Measurements from ENCODE around the gene CCL17. TPM values are rescaled to one million over a fixed set of nuclear protein-coding genes. Genes with fewer than 3 reads are reported as not detected.
A peak's percentile ranks its signal among the peaks of the same experiment; 100 is the strongest.

Gene CCL17
- total RNA-seq, 1 donor = not detected

GRCh38 chr16:57379579-57379978 lies 25.0 kb upstream of the CCL17 start:
- TF ChIP-seq CTCF (IDR thresholded peaks at IDR 0.05; ENCODE audit: insufficient read depth, low read depth, low read length) = no peak
- H3K4me3 ChIP-seq (ENCODE audit: low read depth, low read length) = no peak overlapping the region
- DNase-seq (ENCODE audit: low read depth) = no peak

- no peak for TF ChIP-seq CTCF (IDR thresholded peaks at IDR 0.05; ENCODE audit: insufficient read depth, low read depth, low read length)
- DNase-seq (ENCODE audit: low read depth) = no peak
Measured at GRCh38 chr16:57380671-57381462, 23.7 kb upstream of the CCL17 start.

DNA sequence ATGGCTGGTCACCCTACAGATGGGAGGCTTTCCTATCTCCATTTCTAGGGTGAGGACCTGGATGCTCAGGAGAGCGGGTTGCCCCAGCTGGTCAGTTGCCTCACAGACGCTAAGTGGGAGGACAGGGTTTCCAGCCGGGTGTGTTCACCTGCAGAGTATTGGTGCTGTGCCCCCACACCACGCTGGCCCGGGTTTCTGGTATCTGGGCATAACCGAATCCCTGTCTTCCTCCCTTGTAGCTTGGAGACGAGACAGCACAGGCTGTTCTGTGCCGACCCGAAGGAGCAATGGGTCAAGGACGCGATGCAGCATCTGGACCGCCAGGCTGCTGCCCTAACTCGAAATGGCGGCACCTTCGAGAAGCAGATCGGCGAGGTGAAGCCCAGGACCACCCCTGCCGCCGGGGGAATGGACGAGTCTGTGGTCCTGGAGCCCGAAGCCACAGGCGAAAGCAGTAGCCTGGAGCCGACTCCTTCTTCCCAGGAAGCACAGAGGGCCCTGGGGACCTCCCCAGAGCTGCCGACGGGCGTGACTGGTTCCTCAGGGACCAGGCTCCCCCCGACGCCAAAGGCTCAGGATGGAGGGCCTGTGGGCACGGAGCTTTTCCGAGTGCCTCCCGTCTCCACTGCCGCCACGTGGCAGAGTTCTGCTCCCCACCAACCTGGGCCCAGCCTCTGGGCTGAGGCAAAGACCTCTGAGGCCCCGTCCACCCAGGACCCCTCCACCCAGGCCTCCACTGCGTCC lies 22.6 kb upstream of the CCL17 start:
- DNase-seq (ENCODE audit: low read depth) = no peak
- no peak overlapping the region for H3K4me3 ChIP-seq (ENCODE audit: low read depth, low read length)
- no peak for TF ChIP-seq CTCF (IDR thresholded peaks at IDR 0.05; ENCODE audit: insufficient read depth, low read depth, low read length)

More at GRCh38 chr16:57380671-57381462, 23.7 kb upstream of the CCL17 start:
- no peak overlapping the region for H3K4me3 ChIP-seq (ENCODE audit: low read depth, low read length)

- no peak for DNase-seq (ENCODE audit: low read depth)
- no peak overlapping the region for H3K4me3 ChIP-seq (ENCODE audit: low read depth, low read length)
- no peak for TF ChIP-seq CTCF (IDR thresholded peaks at IDR 0.05; ENCODE audit: insufficient read depth, low read depth, low read length)
Measured at GRCh38 chr16:57382535-57383275, 21.9 kb upstream of the CCL17 start.

DNA sequence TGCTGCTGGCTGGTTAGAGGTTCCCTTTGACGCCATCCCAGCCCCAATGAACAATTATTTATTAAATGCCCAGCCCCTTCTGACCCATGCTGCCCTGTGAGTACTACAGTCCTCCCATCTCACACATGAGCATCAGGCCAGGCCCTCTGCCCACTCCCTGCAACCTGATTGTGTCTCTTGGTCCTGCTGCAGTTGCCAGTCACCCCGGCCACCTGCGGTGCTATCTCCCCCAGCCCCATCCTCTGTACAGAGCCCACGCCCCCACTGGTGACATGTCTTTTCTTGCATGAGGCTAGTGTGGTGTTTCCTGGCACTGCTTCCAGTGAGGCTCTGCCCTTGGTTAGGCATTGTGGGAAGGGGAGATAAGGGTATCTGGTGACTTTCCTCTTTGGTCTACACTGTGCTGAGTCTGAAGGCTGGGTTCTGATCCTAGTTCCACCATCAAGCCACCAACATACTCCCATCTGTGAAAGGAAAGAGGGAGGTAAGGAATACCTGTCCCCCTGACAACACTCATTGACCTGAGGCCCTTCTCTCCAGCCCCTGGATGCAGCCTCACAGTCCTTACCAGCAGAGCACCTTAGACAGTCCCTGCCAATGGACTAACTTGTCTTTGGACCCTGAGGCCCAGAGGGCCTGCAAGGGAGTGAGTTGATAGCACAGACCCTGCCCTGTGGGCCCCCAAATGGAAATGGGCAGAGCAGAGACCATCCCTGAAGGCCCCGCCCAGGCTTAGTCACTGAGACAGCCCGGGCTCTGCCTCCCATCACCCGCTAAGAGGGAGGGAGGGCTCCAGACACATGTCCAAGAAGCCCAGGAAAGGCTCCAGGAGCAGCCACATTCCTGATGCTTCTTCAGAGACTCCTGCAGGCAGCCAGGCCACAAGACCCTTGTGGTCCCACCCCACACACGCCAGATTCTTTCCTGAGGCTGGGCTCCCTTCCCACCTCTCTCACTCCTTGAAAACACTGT lies 21.0 kb upstream of the CCL17 start:
- TF ChIP-seq CTCF (IDR thresholded peaks at IDR 0.05; ENCODE audit: insufficient read depth, low read depth, low read length) = no peak
- peak; percentile 43 for DNase-seq (ENCODE audit: low read depth)
- no peak overlapping the region for H3K4me3 ChIP-seq (ENCODE audit: low read depth, low read length)
